Measurements from ENCODE around the gene BICC1.

Gene BICC1

GRCh38 chr10:58873161-58873560 is 360.5 kb downstream of the BICC1 start:
- DNase-seq: no peak

Data from fibroblast of skin of back (primary cell).